ENCODE measurements around the gene UCP3. TPM values are rescaled to one million over a fixed set of nuclear protein-coding genes. Genes with fewer than 3 reads are reported as not detected.

UCP3 gene
- total RNA-seq = 1 to 10 TPM; 1.6 to 5.9 (median 1.8) TPM

- Histone ChIP-seq H3K36me3 (no peaks in the 10 kb centered on the region), H3K4me3 (no peak within 1 kb of the TSS), H3K4me1 (no peaks in the 10 kb centered on the region), H3K9me3 (no peaks in the 10 kb centered on the region), H3K27me3 (no peaks in the 10 kb centered on the region), H3K27ac (no peak within 1 kb of the TSS)
- DNase-seq (ENCODE audit: low spot score in 2 of 2) = no peak
- TF ChIP-seq POLR2A (IDR thresholded peaks at IDR 0.05) = no peak
- TF ChIP-seq CTCF (IDR thresholded peaks at IDR 0.05) = no peak
- no peak for TF ChIP-seq POLR2AphosphoS5 (IDR thresholded peaks at IDR 0.05)
- intact Hi-C loops (cut with DNase I; ENCODE audit: low total_unique reads) = loop anchor here (5.0 kb wide), 1 partner anchor 196 kb away; no protein-coding TSS in a partner anchor
Observed at GRCh38 chr11:74008373-74009229, at the start of gene UCP3. UCP3 (minus strand) TSS chr11:74009085; CDS start chr11:74007042, 2,043 bp downstream.

GRCh38 chr11:74057249-74058151 is 48.6 kb upstream of the UCP3 start:
- Histone ChIP-seq H3K27me3 (no peaks in the 10 kb centered on the region), H3K4me3 (no peak overlapping the region), H3K27ac (no peak overlapping the region), H3K9me3 (no peaks in the 10 kb centered on the region), H3K4me1 (no peaks in the 10 kb centered on the region), H3K36me3 (no peaks in the 10 kb centered on the region)
- intact Hi-C loops (cut with DNase I; ENCODE audit: low total_unique reads) = no loop called here
- TF ChIP-seq POLR2A (IDR thresholded peaks at IDR 0.05) (no peak), POLR2AphosphoS5 (IDR thresholded peaks at IDR 0.05) (no peak), CTCF (IDR thresholded peaks at IDR 0.05) (no peak)
- no peak for DNase-seq (ENCODE audit: low spot score in 2 of 2)

- intact Hi-C loops (cut with DNase I; ENCODE audit: low total_unique reads) = no loop called here
- H3K36me3 ChIP-seq = peaks cover 4% of the 10 kb centered on the region
- peak overlapping the region; percentile 23 to 52 for H3K27ac ChIP-seq
- no peaks in the 10 kb centered on the region for H3K9me3 ChIP-seq
- H3K4me3 ChIP-seq = no peak overlapping the region
- TF ChIP-seq POLR2A (IDR thresholded peaks at IDR 0.05) (no peak), POLR2AphosphoS5 (IDR thresholded peaks at IDR 0.05) (no peak)
- DNase-seq (ENCODE audit: low spot score in 2 of 2) = no peak
- no peaks in the 10 kb centered on the region for H3K4me1 ChIP-seq
- no peaks in the 10 kb centered on the region for H3K27me3 ChIP-seq
Observed at GRCh38 chr11:74055938-74056337, 47.1 kb upstream of the UCP3 start.

GRCh38 chr11:74050465-74050864 is 41.6 kb upstream of the UCP3 start:
- Histone ChIP-seq H3K4me1 (no peaks in the 10 kb centered on the region), H3K27ac (no peak overlapping the region), H3K9me3 (no peaks in the 10 kb centered on the region), H3K4me3 (no peak overlapping the region), H3K36me3 (peaks cover 4% of the 10 kb centered on the region), H3K27me3 (no peaks in the 10 kb centered on the region)
- TF ChIP-seq POLR2AphosphoS5 (IDR thresholded peaks at IDR 0.05) (no peak), POLR2A (IDR thresholded peaks at IDR 0.05) (no peak), CTCF (IDR thresholded peaks at IDR 0.05) (no peak)
- intact Hi-C loops (cut with DNase I; ENCODE audit: low total_unique reads) = no loop called here
- no peak for DNase-seq (ENCODE audit: low spot score in 2 of 2)

- intact Hi-C loops (cut with DNase I; ENCODE audit: low total_unique reads) = no loop called here
Observed at GRCh38 chr11:74048993-74049392, 40.1 kb upstream of the UCP3 start.

More at GRCh38 chr11:74048993-74049392, 40.1 kb upstream of the UCP3 start:
- H3K27me3 ChIP-seq = no peaks in the 10 kb centered on the region
- H3K4me3 ChIP-seq = no peak overlapping the region
- no peaks in the 10 kb centered on the region for H3K9me3 ChIP-seq
- peaks cover 4% of the 10 kb centered on the region for H3K36me3 ChIP-seq
- no peak for TF ChIP-seq POLR2A (IDR thresholded peaks at IDR 0.05)
- no peak for TF ChIP-seq POLR2AphosphoS5 (IDR thresholded peaks at IDR 0.05)
- TF ChIP-seq CTCF (IDR thresholded peaks at IDR 0.05) = no peak
- H3K27ac ChIP-seq = no peak overlapping the region
- H3K4me1 ChIP-seq = no peaks in the 10 kb centered on the region
- no peak for DNase-seq (ENCODE audit: low spot score in 2 of 2)

Data from breast epithelium (tissue), 4 donors.